ENCODE data around the gene FDPS. TPM values are rescaled to one million over a fixed set of nuclear protein-coding genes. Genes with fewer than 3 reads are reported as not detected.
"Not testable (repeated sequence)": the region's sequence is repeated elsewhere in the genome, so short reads cannot be mapped to it uniquely, and the experiment has no call there.

FDPS gene
- total and polyA plus RNA-seq, 2 experiments from 2014 or later: 284 to 347 TPM

GRCh38 chr1:155326631-155327037, 18.0 kb downstream of the FDPS start:
- no peak for DNase-seq (ENCODE audit: low spot score)
- Histone ChIP-seq H3K4me2 (no peak overlapping the region), H3K4me1 (ENCODE audit: insufficient read depth) (peaks cover 16% of the 10 kb centered on the region), H3K9me2 (replicated peaks; ENCODE audit: insufficient read depth) (no peaks in the 10 kb centered on the region), H3K27me3 (no peaks in the 10 kb centered on the region), H3K9me3 (ENCODE audit: low read depth) (no peaks in the 10 kb centered on the region), H3K4me3 (no peak overlapping the region), H3K79me2 (peaks cover 25% of the 10 kb centered on the region), H3K36me3 (replicated peaks; ENCODE audit: insufficient read depth, low read depth) (no peaks in the 10 kb centered on the region), H3K27ac (no peak overlapping the region), H4K20me1 (ENCODE audit: insufficient read depth, poor library complexity, severe bottlenecking) (peaks cover 9% of the 10 kb centered on the region), H2AFZ (no peak overlapping the region)
- no peak for TF ChIP-seq CTCF (IDR thresholded peaks at IDR 0.05; ENCODE audit: poor library complexity)
- no peak for TF ChIP-seq EZH2 (IDR thresholded peaks at IDR 0.05; ENCODE audit: borderline replicate concordance)
- no peak for TF ChIP-seq EZH2phosphoT487 (IDR thresholded peaks at IDR 0.05; ENCODE audit: low read depth, severe bottlenecking, unreplicated experiment)
- WGBS (ENCODE audit: low lambda C conversion rate, missing lambda C conversion rate): 96% methylated on average over 7 of the region's 7 CpGs

GRCh38 chr1:155327981-155328380, 19.3 kb downstream of the FDPS start:
- peaks cover 6% of the 10 kb centered on the region for H3K4me1 ChIP-seq (ENCODE audit: insufficient read depth)
- no peaks in the 10 kb centered on the region for H3K27me3 ChIP-seq
- 97% methylated on average over 4 of the region's 4 CpGs for WGBS (ENCODE audit: low lambda C conversion rate, missing lambda C conversion rate)
- peaks cover 22% of the 10 kb centered on the region for H3K79me2 ChIP-seq
- H3K27ac ChIP-seq: no peak overlapping the region
- no peak for DNase-seq (ENCODE audit: low spot score)
- no peak for TF ChIP-seq CTCF (IDR thresholded peaks at IDR 0.05; ENCODE audit: poor library complexity)
- TF ChIP-seq EZH2 (IDR thresholded peaks at IDR 0.05; ENCODE audit: borderline replicate concordance): no peak
- TF ChIP-seq EZH2phosphoT487 (IDR thresholded peaks at IDR 0.05; ENCODE audit: low read depth, severe bottlenecking, unreplicated experiment): no peak
- H3K36me3 ChIP-seq (replicated peaks; ENCODE audit: insufficient read depth, low read depth): no peaks in the 10 kb centered on the region
- peaks cover 3% of the 10 kb centered on the region for H4K20me1 ChIP-seq (ENCODE audit: insufficient read depth, poor library complexity, severe bottlenecking)
- no peak overlapping the region for H2AFZ ChIP-seq
- H3K4me2 ChIP-seq: no peak overlapping the region
- no peak overlapping the region for H3K4me3 ChIP-seq
- H3K9me3 ChIP-seq (ENCODE audit: low read depth): no peaks in the 10 kb centered on the region
- no peaks in the 10 kb centered on the region for H3K9me2 ChIP-seq (replicated peaks; ENCODE audit: insufficient read depth)

GRCh38 chr1:155328856-155329255, 20.2 kb downstream of the FDPS start:
- H3K36me3 ChIP-seq (replicated peaks; ENCODE audit: insufficient read depth, low read depth); H3K9me3 ChIP-seq (ENCODE audit: low read depth); H3K9me2 ChIP-seq (replicated peaks; ENCODE audit: insufficient read depth); H3K4me3 ChIP-seq; H4K20me1 ChIP-seq (ENCODE audit: insufficient read depth, poor library complexity, severe bottlenecking); H3K4me1 ChIP-seq (ENCODE audit: insufficient read depth); H3K4me2 ChIP-seq; H2AFZ ChIP-seq; H3K27me3 ChIP-seq; DNase-seq (ENCODE audit: low spot score); H3K27ac ChIP-seq: not testable (repeated sequence)
- WGBS (ENCODE audit: low lambda C conversion rate, missing lambda C conversion rate): 93% methylated on average over 7 of the region's 7 CpGs
- H3K79me2 ChIP-seq: peaks cover 22% of the 10 kb centered on the region

- H3K36me3 ChIP-seq (replicated peaks; ENCODE audit: insufficient read depth, low read depth): no peaks in the 10 kb centered on the region
- H3K27ac ChIP-seq: no peak overlapping the region
- no peak overlapping the region for H2AFZ ChIP-seq
Observed at GRCh38 chr1:155329980-155330598, 21.4 kb downstream of the FDPS start.

More at GRCh38 chr1:155329980-155330598, 21.4 kb downstream of the FDPS start:
- 97% methylated on average over 11 of the region's 11 CpGs for WGBS (ENCODE audit: low lambda C conversion rate, missing lambda C conversion rate)
- Histone ChIP-seq H3K9me2 (replicated peaks; ENCODE audit: insufficient read depth) (no peaks in the 10 kb centered on the region), H3K4me2 (no peak overlapping the region), H3K79me2 (peaks cover 22% of the 10 kb centered on the region), H3K9me3 (ENCODE audit: low read depth) (no peaks in the 10 kb centered on the region), H3K27me3 (no peaks in the 10 kb centered on the region), H3K4me1 (ENCODE audit: insufficient read depth) (peaks cover 6% of the 10 kb centered on the region), H3K4me3 (no peak overlapping the region), H4K20me1 (ENCODE audit: insufficient read depth, poor library complexity, severe bottlenecking) (peaks cover 3% of the 10 kb centered on the region)
- TF ChIP-seq CTCF (IDR thresholded peaks at IDR 0.05; ENCODE audit: poor library complexity) (no peak), EZH2phosphoT487 (IDR thresholded peaks at IDR 0.05; ENCODE audit: low read depth, severe bottlenecking, unreplicated experiment) (no peak), EZH2 (IDR thresholded peaks at IDR 0.05; ENCODE audit: borderline replicate concordance) (no peak)
- DNase-seq (ENCODE audit: low spot score): no peak
